GM12878 (cell line): Measurements from ENCODE around the gene B4GALNT4. TPM values are rescaled to one million over a fixed set of nuclear protein-coding genes. Genes with fewer than 3 reads are reported as not detected.

Experiments used
- ATAC-seq: fragments of 200-7000 bp; cut with Tn5 transposase; 3 replicates; pipeline ENCODE4 v1.9.1; 2020; ENCODE audit warnings: mild to moderate bottlenecking, moderate library complexity
- BruUV-seq: library from RNA; stranded (reverse); fragments of 400-500 nt; replicated peaks from 2 replicates; lab custom pipeline; 2021; lab: Mats Ljungman, UMichigan
- CTCF ChIA-PET: fragments of 300-600 bp; sonication (Branson Sonifier 250); formaldehyde crosslinking; extraction: SDS; loops from one replicate; lab custom pipeline; 2021; ENCODE audit warnings: inconsistent platforms; lab: Yijun Ruan, JAX
- POLR2A ChIA-PET: fragments of 350-600 bp; formaldehyde crosslinking; extraction: SDS; loops from one replicate; lab custom pipeline; 2021; ENCODE audit warnings: inconsistent platforms; lab: Charles Lee
- RAD21 ChIA-PET: fragments of 300-600 bp; sonication (Branson Sonifier 250); formaldehyde crosslinking; loops from one replicate; lab custom pipeline; 2023; ENCODE audit warnings: antibody characterized with exemption; ENCODE audit not compliant: unreplicated experiment; lab: Charles Lee
- SMC1A ChIA-PET: fragments of 300-600 bp; sonication (Branson Sonifier 250); formaldehyde crosslinking; loops from one replicate; lab custom pipeline; 2023; ENCODE audit not compliant: unreplicated experiment, uncharacterized antibody; lab: Charles Lee
- DNase-seq: peaks from one replicate; pipeline ENCODE4 v3.0.0-alpha.2; 2011; ENCODE audit warnings: low read depth, low spot score
- FAIRE-seq: peaks from 3 replicates; lab custom pipeline; 2011; peaks lifted over from hg19 to GRCh38; lab: Jason Lieb, UNC
- H2AFZ ChIP-seq: 2 replicates; pipeline ENCODE4 v1.6.0; 2011; ENCODE audit warnings: low read depth, low read length, control low read depth; ENCODE audit not compliant: control insufficient read depth
- H3K27ac ChIP-seq: 2 replicates; pipeline ENCODE4 v1.5.1; 2011; ENCODE audit warnings: control low read depth; ENCODE audit not compliant: control insufficient read depth, insufficient read depth
- H3K27me3 ChIP-seq, 2 experiments: replicated peaks in 1 of 2; 2 replicates each; pipeline versions ENCODE4 v1.6.0 to v1.6.1; 2011; ENCODE audit warnings: low read length in 1 of 2; ENCODE audit not compliant: control insufficient read depth in 2 of 2, insufficient read depth in 2 of 2
- H3K36me3 ChIP-seq, 2 experiments: 2 replicates each; pipeline ENCODE4 v1.5.1; 2011; ENCODE audit warnings: low read length in 1 of 2; ENCODE audit not compliant: control insufficient read depth in 2 of 2, insufficient read depth in 2 of 2
- H3K4me1 ChIP-seq: 2 replicates; pipeline ENCODE4 v1.6.1; 2011; ENCODE audit warnings: mild to moderate bottlenecking, low read length, moderate library complexity, mixed read lengths; ENCODE audit not compliant: control insufficient read depth, insufficient read depth
- H3K4me2 ChIP-seq: 2 replicates; pipeline ENCODE4 v1.6.0; 2011; ENCODE audit warnings: control low read depth; ENCODE audit not compliant: control insufficient read depth, insufficient read depth
- H3K4me3 ChIP-seq: fragments of 200-600 bp; sonication (generic); 2 replicates; pipeline ENCODE4 v1.5.1; 2016
- H3K79me2 ChIP-seq: 2 replicates; pipeline ENCODE4 v1.6.0; 2011; ENCODE audit warnings: low read length; ENCODE audit not compliant: control insufficient read depth, insufficient read depth
- H3K9ac ChIP-seq: 2 replicates; pipeline ENCODE4 v1.8.0; 2011; ENCODE audit warnings: low read length, control low read depth, mixed read lengths; ENCODE audit not compliant: control insufficient read depth, insufficient read depth
- H3K9me3 ChIP-seq: replicated peaks from 3 replicates; pipeline ENCODE4 v1.5.1; 2011; ENCODE audit warnings: mild to moderate bottlenecking, low read length; ENCODE audit not compliant: control insufficient read depth, insufficient read depth
- H4K20me1 ChIP-seq: 2 replicates; pipeline ENCODE4 v1.6.0; 2011; ENCODE audit not compliant: control insufficient read depth, insufficient read depth
- ATF7 ChIP-seq: fragments of 450-650 bp; IDR thresholded peaks from 2 replicates; pipeline ENCODE4 v1.6.1; 2016; ENCODE audit warnings: low read depth, mild to moderate bottlenecking
- BACH1 ChIP-seq: fragments of 450-650 bp; IDR thresholded peaks from 2 replicates; pipeline ENCODE4 v1.6.1; 2017; ENCODE audit warnings: mild to moderate bottlenecking, borderline replicate concordance
- CBX3 ChIP-seq: fragments of 200-600 bp; sonication (generic); IDR thresholded peaks from 2 replicates; pipeline ENCODE4 v1.6.1; 2016; ENCODE audit warnings: low read depth, borderline replicate concordance
- CBX5 ChIP-seq: sonication (generic); IDR thresholded peaks from 2 replicates; pipeline ENCODE4 v1.6.1; 2016; ENCODE audit warnings: low read depth, moderate library complexity, mild to moderate bottlenecking, inconsistent platforms
- DPF2 ChIP-seq: fragments of 450-650 bp; IDR thresholded peaks from 2 replicates; pipeline ENCODE4 v1.6.1; 2017; ENCODE audit warnings: mild to moderate bottlenecking
- EP300 ChIP-seq, 2 experiments: fragments of 150-350 bp in 1 of 2; IDR thresholded peaks; 2 replicates each; pipeline ENCODE4 v1.6.1; 2011 to 2012; ENCODE audit warnings: low read depth in 2 of 2, low read length in 2 of 2, borderline replicate concordance in 1 of 2, improper control_type of control experiment in 1 of 2, inconsistent platforms in 1 of 2; ENCODE audit not compliant: control insufficient read depth in 1 of 2
- HDAC2 ChIP-seq: fragments of 200-600 bp; sonication (generic); IDR thresholded peaks from 2 replicates; pipeline ENCODE4 v1.6.1; 2017
- IRF4 ChIP-seq: IDR thresholded peaks from 2 replicates; pipeline ENCODE4 v1.6.1; 2011; ENCODE audit warnings: low read depth, low read length
- KDM1A ChIP-seq: fragments of 200-600 bp; sonication (generic); IDR thresholded peaks from 2 replicates; pipeline ENCODE4 v1.6.1; 2016; ENCODE audit warnings: borderline replicate concordance
- LARP7 ChIP-seq: fragments of 450-650 bp; IDR thresholded peaks from 2 replicates; pipeline ENCODE4 v1.6.1; 2017; ENCODE audit warnings: mild to moderate bottlenecking
- NBN ChIP-seq: fragments of 450-650 bp; IDR thresholded peaks from 2 replicates; pipeline ENCODE4 v1.6.1; 2016
- SPI1 ChIP-seq: IDR thresholded peaks from 2 replicates; pipeline ENCODE4 v1.6.1; 2011; ENCODE audit warnings: low read depth, mild to moderate bottlenecking, low read length, moderate library complexity, borderline replicate concordance; ENCODE audit not compliant: insufficient read depth
- SUZ12 ChIP-seq: fragments of 200-600 bp; sonication (generic); IDR thresholded peaks from one replicate; pipeline ENCODE4 v1.6.1; 2018; ENCODE audit warnings: antibody characterized with exemption, mild to moderate bottlenecking; ENCODE audit not compliant: unreplicated experiment
- ZZZ3 ChIP-seq: IDR thresholded peaks from 2 replicates; pipeline ENCODE4 v1.6.1; 2011; ENCODE audit warnings: low read depth; ENCODE audit not compliant: control insufficient read depth, insufficient read length
- WGBS: methylation state at CpG from one replicate; pipeline ENCODE4 v1.1.6; 2016; ENCODE audit warnings: low lambda C conversion rate; ENCODE audit not compliant: insufficient replicate concordance, insufficient coverage; ENCODE audit errors: missing lambda C conversion rate; 5-methylcytosine and 5-hydroxymethylcytosine counted together
- in situ Hi-C: fragments of 300-500 bp; cut with MboI; formaldehyde crosslinking; loops from 9 replicates; pipeline ENCODE4 v1.14.3; 2018; ENCODE audit warnings: mixed read lengths
- intact Hi-C: fragments of 100-400 bp; cut with micrococcal nuclease; formaldehyde crosslinking; loops from one replicate; pipeline ENCODE4 v1.14.2; 2022; ENCODE audit not compliant: unreplicated experiment
- polyA plus RNA-seq, 11 experiments: library from polyadenylated mRNA; depleted of rRNA in 4 of 11; unstranded in 6 of 11; stranded (reverse) in 5 of 11; fragments of >200 nt; fragmentation: Nextera tagmentation in 4 of 11; fragmentation: Illumina TruSeq in 1 of 11; extraction: Ambion mirVana in 4 of 11; extraction: Trizol in 1 of 11; gene quantifications; 1 replicate in 1 of 11; 2 replicates in 10 of 11; pipeline versions ENCODE4 v1.2.1 to v1.2.3, GENCODE V29; 2011 to 2016; ENCODE audit warnings: inconsistent platforms in 2 of 11, missing spikeins in 2 of 11, low read depth in 1 of 11
- total RNA-seq, 4 experiments: library from RNA; depleted of rRNA in 3 of 4; stranded (reverse); fragments of >200 nt in 3 of 4; fragmentation: Illumina TruSeq in 1 of 4; extraction: Trizol in 1 of 4; gene quantifications; 2 replicates each; pipeline versions ENCODE4 v1.2.1 to v1.2.3, GENCODE V29; 2013 to 2021
- TF ChIP-seq, protein P1 (sequence below): IDR thresholded peaks from 2 replicates; pipeline ENCODE4 v1.6.1; 2011; ENCODE audit warnings: mild to moderate bottlenecking, low read depth, low read length, moderate library complexity; ENCODE audit not compliant: insufficient replicate concordance
- TF ChIP-seq, protein P2 (sequence below): fragments of 450-650 bp; IDR thresholded peaks from 2 replicates; pipeline ENCODE4 v1.6.1; 2017; ENCODE audit warnings: mild to moderate bottlenecking, moderate library complexity
- TF ChIP-seq, protein P3 (sequence below): fragments of 450-650 bp; conservative IDR thresholded peaks from 2 replicates; pipeline ENCODE4 v1.6.1; 2017; ENCODE audit warnings: mild to moderate bottlenecking, moderate library complexity
- TF ChIP-seq, protein P4 (sequence below): fragments of 450-650 bp; IDR thresholded peaks from 2 replicates; pipeline ENCODE4 v1.6.1; 2014; ENCODE audit warnings: mild to moderate bottlenecking

B4GALNT4 gene
- total and polyA plus RNA-seq, 10 of the 15 experiments (the other 5 are each of a cell fraction or from before 2014, with no cell fraction given), result 0.04 to 0.82 (median 0.40) TPM; not detected in 6

DNA sequence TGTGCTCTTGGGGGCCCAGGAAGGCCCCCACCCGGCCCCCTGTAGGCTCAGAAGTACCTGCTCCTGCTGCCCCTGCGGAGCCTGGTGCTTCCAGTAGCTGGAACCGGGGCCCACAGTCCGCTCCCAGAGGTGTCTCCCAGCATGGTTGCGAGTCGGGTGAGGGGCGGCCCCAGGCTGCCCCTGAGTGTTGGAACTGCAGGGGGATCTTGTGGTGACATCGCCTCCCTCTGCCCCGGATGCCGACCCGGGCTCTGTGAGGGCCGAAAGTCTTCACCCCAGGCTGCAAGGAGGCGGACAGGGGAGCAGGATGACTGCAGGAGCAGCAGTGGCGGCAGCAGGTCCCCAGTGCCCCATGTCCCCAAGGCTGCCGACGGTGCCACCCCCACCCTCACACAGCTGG is 15.2 kb downstream of the B4GALNT4 start:
- POLR2A ChIA-PET, result no interaction called here
- SMC1A ChIA-PET, result no interaction called here

More for the DNA sequence above, 15.2 kb downstream of the B4GALNT4 start:
- no peak overlapping the region for H2AFZ ChIP-seq
- intact Hi-C loops (no loop called here), in situ Hi-C loops (no loop called here)
- ChIA-PET CTCF (no interaction called here), RAD21 (no interaction called here)
- H3K4me1 ChIP-seq, result no peaks in the 10 kb centered on the region
- no peak for FAIRE-seq
- no peak for DNase-seq
- no peaks in the 10 kb centered on the region for H3K36me3 ChIP-seq
- H3K27ac ChIP-seq, result no peak overlapping the region
- WGBS, result 60% methylated on average over 16 of the region's 16 CpGs
- ATAC-seq, result no peak
- no peak overlapping the region for H3K9ac ChIP-seq
- TF ChIP-seq BACH1, result no peak
- no peak for TF ChIP-seq CBX5
- no peak for TF ChIP-seq HDAC2
- TF ChIP-seq IRF4, result no peak
- TF ChIP-seq, protein P1, sequence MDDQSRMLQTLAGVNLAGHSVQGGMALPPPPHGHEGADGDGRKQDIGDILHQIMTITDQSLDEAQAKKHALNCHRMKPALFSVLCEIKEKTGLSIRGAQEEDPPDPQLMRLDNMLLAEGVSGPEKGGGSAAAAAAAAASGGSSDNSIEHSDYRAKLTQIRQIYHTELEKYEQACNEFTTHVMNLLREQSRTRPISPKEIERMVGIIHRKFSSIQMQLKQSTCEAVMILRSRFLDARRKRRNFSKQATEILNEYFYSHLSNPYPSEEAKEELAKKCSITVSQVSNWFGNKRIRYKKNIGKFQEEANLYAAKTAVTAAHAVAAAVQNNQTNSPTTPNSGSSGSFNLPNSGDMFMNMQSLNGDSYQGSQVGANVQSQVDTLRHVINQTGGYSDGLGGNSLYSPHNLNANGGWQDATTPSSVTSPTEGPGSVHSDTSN, result no peak
- TF ChIP-seq ZZZ3, result no peak
- no peak for TF ChIP-seq NBN
- TF ChIP-seq ATF7, result no peak
- TF ChIP-seq SPI1, result no peak
- TF ChIP-seq, protein P2, sequence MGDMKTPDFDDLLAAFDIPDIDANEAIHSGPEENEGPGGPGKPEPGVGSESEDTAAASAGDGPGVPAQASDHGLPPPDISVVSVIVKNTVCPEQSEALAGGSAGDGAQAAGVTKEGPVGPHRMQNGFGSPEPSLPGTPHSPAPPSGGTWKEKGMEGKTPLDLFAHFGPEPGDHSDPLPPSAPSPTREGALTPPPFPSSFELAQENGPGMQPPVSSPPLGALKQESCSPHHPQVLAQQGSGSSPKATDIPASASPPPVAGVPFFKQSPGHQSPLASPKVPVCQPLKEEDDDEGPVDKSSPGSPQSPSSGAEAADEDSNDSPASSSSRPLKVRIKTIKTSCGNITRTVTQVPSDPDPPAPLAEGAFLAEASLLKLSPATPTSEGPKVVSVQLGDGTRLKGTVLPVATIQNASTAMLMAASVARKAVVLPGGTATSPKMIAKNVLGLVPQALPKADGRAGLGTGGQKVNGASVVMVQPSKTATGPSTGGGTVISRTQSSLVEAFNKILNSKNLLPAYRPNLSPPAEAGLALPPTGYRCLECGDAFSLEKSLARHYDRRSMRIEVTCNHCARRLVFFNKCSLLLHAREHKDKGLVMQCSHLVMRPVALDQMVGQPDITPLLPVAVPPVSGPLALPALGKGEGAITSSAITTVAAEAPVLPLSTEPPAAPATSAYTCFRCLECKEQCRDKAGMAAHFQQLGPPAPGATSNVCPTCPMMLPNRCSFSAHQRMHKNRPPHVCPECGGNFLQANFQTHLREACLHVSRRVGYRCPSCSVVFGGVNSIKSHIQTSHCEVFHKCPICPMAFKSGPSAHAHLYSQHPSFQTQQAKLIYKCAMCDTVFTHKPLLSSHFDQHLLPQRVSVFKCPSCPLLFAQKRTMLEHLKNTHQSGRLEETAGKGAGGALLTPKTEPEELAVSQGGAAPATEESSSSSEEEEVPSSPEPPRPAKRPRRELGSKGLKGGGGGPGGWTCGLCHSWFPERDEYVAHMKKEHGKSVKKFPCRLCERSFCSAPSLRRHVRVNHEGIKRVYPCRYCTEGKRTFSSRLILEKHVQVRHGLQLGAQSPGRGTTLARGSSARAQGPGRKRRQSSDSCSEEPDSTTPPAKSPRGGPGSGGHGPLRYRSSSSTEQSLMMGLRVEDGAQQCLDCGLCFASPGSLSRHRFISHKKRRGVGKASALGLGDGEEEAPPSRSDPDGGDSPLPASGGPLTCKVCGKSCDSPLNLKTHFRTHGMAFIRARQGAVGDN, result no peak
- TF ChIP-seq, protein P3, sequence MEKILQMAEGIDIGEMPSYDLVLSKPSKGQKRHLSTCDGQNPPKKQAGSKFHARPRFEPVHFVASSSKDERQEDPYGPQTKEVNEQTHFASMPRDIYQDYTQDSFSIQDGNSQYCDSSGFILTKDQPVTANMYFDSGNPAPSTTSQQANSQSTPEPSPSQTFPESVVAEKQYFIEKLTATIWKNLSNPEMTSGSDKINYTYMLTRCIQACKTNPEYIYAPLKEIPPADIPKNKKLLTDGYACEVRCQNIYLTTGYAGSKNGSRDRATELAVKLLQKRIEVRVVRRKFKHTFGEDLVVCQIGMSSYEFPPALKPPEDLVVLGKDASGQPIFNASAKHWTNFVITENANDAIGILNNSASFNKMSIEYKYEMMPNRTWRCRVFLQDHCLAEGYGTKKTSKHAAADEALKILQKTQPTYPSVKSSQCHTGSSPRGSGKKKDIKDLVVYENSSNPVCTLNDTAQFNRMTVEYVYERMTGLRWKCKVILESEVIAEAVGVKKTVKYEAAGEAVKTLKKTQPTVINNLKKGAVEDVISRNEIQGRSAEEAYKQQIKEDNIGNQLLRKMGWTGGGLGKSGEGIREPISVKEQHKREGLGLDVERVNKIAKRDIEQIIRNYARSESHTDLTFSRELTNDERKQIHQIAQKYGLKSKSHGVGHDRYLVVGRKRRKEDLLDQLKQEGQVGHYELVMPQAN, result no peak
- no peak for TF ChIP-seq KDM1A
- TF ChIP-seq, protein P4, sequence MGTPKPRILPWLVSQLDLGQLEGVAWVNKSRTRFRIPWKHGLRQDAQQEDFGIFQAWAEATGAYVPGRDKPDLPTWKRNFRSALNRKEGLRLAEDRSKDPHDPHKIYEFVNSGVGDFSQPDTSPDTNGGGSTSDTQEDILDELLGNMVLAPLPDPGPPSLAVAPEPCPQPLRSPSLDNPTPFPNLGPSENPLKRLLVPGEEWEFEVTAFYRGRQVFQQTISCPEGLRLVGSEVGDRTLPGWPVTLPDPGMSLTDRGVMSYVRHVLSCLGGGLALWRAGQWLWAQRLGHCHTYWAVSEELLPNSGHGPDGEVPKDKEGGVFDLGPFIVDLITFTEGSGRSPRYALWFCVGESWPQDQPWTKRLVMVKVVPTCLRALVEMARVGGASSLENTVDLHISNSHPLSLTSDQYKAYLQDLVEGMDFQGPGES, result no peak
- no peak for TF ChIP-seq DPF2
- no peak for TF ChIP-seq CBX3
- TF ChIP-seq SUZ12, result no peak
- TF ChIP-seq EP300 (IDR thresholded peaks at IDR 0.05; ENCODE audit: borderline replicate concordance in 1 of 2, control insufficient read depth in 1 of 2, low read depth in 2 of 2, low read length in 2 of 2), result no peak
- no peak for TF ChIP-seq LARP7
- BruUV-seq, result no TSS peak
- H3K4me2 ChIP-seq, result no peak overlapping the region
- H3K9me3 ChIP-seq, result no peaks in the 10 kb centered on the region; the same call in 2 of the 3 replicates
- no peaks in the 10 kb centered on the region for H3K79me2 ChIP-seq
- no peaks in the 10 kb centered on the region for H3K27me3 ChIP-seq
- H3K4me3 ChIP-seq, result no peak overlapping the region
- no peaks in the 10 kb centered on the region for H4K20me1 ChIP-seq
